ENCODE measurements around the gene NECAB3.

The NECAB3 gene, protein sequence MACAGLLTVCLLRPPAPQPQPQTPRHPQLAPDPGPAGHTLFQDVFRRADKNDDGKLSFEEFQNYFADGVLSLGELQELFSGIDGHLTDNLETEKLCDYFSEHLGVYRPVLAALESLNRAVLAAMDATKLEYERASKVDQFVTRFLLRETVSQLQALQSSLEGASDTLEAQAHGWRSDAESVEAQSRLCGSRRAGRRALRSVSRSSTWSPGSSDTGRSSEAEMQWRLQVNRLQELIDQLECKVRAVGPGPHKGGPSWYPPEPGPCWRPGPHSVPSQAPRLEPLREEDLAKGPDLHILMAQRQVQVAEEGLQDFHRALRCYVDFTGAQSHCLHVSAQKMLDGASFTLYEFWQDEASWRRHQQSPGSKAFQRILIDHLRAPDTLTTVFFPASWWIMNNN

DNA sequence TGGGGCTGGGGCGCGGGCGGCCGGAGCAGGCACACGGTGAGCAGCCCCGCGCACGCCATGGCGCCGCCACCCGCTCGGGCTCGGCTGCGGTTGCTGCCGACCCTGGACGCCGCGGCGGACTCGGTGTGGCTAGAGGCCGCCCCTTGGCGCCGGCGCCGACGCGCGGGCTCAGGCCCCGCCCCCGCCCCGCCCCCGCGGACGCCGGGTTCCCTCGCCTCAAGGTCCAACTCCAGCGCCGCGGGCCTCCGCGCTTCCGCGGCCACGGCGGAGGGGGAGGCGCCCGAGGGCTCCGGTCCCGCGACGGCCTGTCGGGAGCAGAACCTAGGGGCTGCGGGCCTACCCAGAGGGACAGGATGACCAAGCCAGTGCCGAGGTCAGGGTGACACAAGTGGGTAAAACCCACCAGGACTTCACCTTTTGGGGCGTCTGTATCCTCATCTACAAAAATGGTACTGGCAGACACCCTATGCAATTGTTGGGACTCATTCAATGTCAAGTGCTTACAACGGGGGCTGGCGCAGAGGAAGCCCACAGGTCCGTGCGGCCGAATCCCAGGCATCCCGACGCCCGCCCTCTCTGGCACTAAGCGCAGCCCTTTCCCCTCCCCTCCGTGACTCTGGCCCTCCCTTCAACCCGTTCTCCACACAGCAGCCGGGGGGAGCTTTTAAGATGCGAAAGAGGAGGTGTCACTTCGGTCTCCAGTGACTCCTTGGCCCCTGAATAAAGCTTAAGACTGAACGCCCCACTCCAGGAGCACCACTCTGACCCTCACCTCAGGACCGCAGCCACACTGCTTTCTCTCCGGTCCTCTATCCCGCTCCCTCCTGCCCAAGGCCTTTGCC, at the start of gene NECAB3:
Gene NECAB3 (minus strand): TSS at position 135 of the 842 bp plus-strand sequence. CDS start 76 bp downstream, at position 59.
- Histone ChIP-seq H3K27me3 (ENCODE audit: insufficient read depth, low read depth, severe bottlenecking) (no peaks in the 10 kb centered on the region), H3K9me3 (ENCODE audit: severe bottlenecking) (no peaks in the 10 kb centered on the region), H3K27ac (peak within 1 kb of the TSS; percentile 91), H3K4me3 (ENCODE audit: low read depth, low read length) (peak within 1 kb of the TSS; percentile 58), H3K36me3 (peaks cover 52% of the 10 kb centered on the region)
- peak; percentile 82 for DNase-seq
- TF ChIP-seq, protein P1, sequence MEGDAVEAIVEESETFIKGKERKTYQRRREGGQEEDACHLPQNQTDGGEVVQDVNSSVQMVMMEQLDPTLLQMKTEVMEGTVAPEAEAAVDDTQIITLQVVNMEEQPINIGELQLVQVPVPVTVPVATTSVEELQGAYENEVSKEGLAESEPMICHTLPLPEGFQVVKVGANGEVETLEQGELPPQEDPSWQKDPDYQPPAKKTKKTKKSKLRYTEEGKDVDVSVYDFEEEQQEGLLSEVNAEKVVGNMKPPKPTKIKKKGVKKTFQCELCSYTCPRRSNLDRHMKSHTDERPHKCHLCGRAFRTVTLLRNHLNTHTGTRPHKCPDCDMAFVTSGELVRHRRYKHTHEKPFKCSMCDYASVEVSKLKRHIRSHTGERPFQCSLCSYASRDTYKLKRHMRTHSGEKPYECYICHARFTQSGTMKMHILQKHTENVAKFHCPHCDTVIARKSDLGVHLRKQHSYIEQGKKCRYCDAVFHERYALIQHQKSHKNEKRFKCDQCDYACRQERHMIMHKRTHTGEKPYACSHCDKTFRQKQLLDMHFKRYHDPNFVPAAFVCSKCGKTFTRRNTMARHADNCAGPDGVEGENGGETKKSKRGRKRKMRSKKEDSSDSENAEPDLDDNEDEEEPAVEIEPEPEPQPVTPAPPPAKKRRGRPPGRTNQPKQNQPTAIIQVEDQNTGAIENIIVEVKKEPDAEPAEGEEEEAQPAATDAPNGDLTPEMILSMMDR (IDR thresholded peaks at IDR 0.05; ENCODE audit: low read depth, low read length), result no peak

GRCh38 chr20:33721391-33722140, 47.3 kb upstream of the NECAB3 start:
- TF ChIP-seq, protein P1 (IDR thresholded peaks at IDR 0.05; ENCODE audit: low read depth, low read length), result no peak
- Histone ChIP-seq H3K36me3 (no peaks in the 10 kb centered on the region; the same call in 1 of the 2 replicates), H3K27me3 (ENCODE audit: insufficient read depth, low read depth, severe bottlenecking) (no peaks in the 10 kb centered on the region), H3K27ac (no peak overlapping the region), H3K4me3 (ENCODE audit: low read depth, low read length) (no peak overlapping the region), H3K9me3 (ENCODE audit: severe bottlenecking) (no peaks in the 10 kb centered on the region)
- no peak for DNase-seq

DNA sequence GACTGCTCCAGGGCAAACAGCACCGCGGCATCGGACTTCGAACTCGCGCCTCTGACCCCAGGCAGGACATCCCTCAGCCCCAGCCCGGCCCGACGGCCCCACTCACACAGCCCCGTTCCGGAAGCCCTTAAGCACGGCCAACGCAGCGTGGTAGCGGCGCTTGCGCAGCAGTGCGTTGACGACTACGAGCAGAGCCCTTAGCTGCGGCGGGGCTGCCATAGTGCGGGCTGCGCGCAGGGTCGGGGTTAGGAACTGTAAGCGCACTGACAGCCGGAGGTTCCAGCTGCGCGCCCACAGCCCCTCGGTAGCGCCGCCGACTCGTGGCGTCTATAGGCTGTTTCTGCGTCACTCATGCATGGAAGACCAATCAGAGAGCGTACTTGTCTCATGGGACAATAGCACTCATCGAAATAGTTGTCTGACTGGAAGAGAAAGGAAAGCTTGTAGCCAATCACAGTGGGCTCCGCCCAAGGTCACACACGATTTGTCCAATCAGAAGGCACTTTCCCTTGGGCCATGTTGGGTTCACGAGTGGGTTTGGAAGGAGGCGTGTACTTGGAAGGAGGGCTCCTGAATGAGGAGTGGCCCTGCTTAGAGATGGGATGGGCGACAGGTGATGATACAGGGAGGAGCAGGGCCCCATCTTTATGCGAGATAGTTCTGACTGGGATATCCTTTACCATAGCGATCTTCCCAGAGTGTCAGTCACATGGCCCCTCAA, 45.9 kb upstream of the NECAB3 start, which contains the start of gene PXMP4:
Gene PXMP4 (minus strand): TSS at position 322 of the 721 bp plus-strand sequence. CDS start 103 bp downstream, at position 219.
- Histone ChIP-seq H3K27me3 (ENCODE audit: insufficient read depth, low read depth, severe bottlenecking) (no peaks in the 10 kb centered on the region), H3K27ac (peak within 1 kb of the TSS; percentile 47), H3K9me3 (ENCODE audit: severe bottlenecking) (no peaks in the 10 kb centered on the region), H3K36me3 (no peaks in the 10 kb centered on the region; the same call in 1 of the 2 replicates), H3K4me3 (ENCODE audit: low read depth, low read length) (peak within 1 kb of the TSS; percentile 81)
- TF ChIP-seq, protein P1 (IDR thresholded peaks at IDR 0.05; ENCODE audit: low read depth, low read length), result no peak
- DNase-seq, result peak; percentile 92

GRCh38 chr20:33719277-33719988, 45.2 kb upstream of the NECAB3 start:
- H3K36me3 ChIP-seq, result no peaks in the 10 kb centered on the region; the same call in 1 of the 2 replicates
- TF ChIP-seq, protein P1 (IDR thresholded peaks at IDR 0.05; ENCODE audit: low read depth, low read length), result no peak
- H3K9me3 ChIP-seq (ENCODE audit: severe bottlenecking), result no peaks in the 10 kb centered on the region
- H3K4me3 ChIP-seq (ENCODE audit: low read depth, low read length), result peak overlapping the region; percentile 81
- H3K27ac ChIP-seq, result peak overlapping the region; percentile 47
- no peaks in the 10 kb centered on the region for H3K27me3 ChIP-seq (ENCODE audit: insufficient read depth, low read depth, severe bottlenecking)
- DNase-seq, result no peak
